Uterus (tissue), 4 donors: ENCODE measurements around the gene ZMIZ2. TPM values are rescaled to one million over a fixed set of nuclear protein-coding genes. Genes with fewer than 3 reads are reported as not detected.
A peak's percentile ranks its signal among the peaks of the same experiment; 100 is the strongest.

ENCODE experiments used
- DNase-seq, 2 donors: peaks; one replicate each; pipeline ENCODE4 v3.0.0-alpha.2; 2019 to 2020
- H3K27ac ChIP-seq, 2 donors: fragments of 200-600 bp; sonication (generic); 1 replicate in 1 of 2; 2 replicates in 1 of 2; pipeline ENCODE4 v1.5.1; 2016 to 2018
- H3K27me3 ChIP-seq, 2 donors: fragments of 200-600 bp; sonication (generic); one replicate each; pipeline ENCODE4 v1.5.1; 2018 to 2019; ENCODE audit warnings: control low read depth in 1 of 2
- H3K36me3 ChIP-seq, 2 donors: fragments of 200-600 bp; sonication (generic); one replicate each; pipeline ENCODE4 v1.5.1; 2019; ENCODE audit warnings: control low read depth in 1 of 2
- H3K4me1 ChIP-seq, 2 donors: fragments of 200-600 bp; sonication (generic); one replicate each; pipeline ENCODE4 v1.5.1; 2018 to 2019; ENCODE audit warnings: control low read depth in 1 of 2
- H3K4me3 ChIP-seq, 2 donors: fragments of 200-600 bp; sonication (generic); 1 replicate in 1 of 2; 2 replicates in 1 of 2; pipeline ENCODE4 v1.5.1; 2018 to 2019; ENCODE audit warnings: mild to moderate bottlenecking in 1 of 2
- H3K9me3 ChIP-seq, 2 donors: fragments of 200-600 bp; sonication (generic); one replicate each; pipeline ENCODE4 v1.5.1; 2019; ENCODE audit warnings: control low read depth in 1 of 2
- CTCF ChIP-seq, 4 experiments: fragments of 200-600 bp in 2 of 4; fragments of 450-650 bp in 2 of 4; sonication (generic) in 2 of 4; IDR thresholded peaks; one replicate each; pipeline ENCODE4 v1.5.1; 2016 to 2019; ENCODE audit warnings: antibody characterized with exemption in 4 of 4, mild to moderate bottlenecking in 2 of 4, moderate library complexity in 1 of 4
- POLR2A ChIP-seq, 2 donors: fragments of 450-650 bp; IDR thresholded peaks; one replicate each; pipeline ENCODE4 v1.6.1; 2016; ENCODE audit warnings: antibody characterized with exemption in 2 of 2, mild to moderate bottlenecking in 1 of 2, moderate library complexity in 1 of 2
- intact Hi-C: fragments of 100-400 bp; cut with DNase I; formaldehyde crosslinking; loops from one replicate; pipeline ENCODE4 v1.15.1; 2023; ENCODE audit warnings: low total_unique reads
- total RNA-seq, 4 donors: library from RNA; depleted of rRNA in 3 of 4; stranded (reverse); fragments of >200 nt in 3 of 4; gene quantifications; one replicate each; pipeline versions ENCODE4 v1.1.0 to v1.2.4, GENCODE V29; 2014 to 2023
- donor health status: DM: yes; HTN: yes; CAD: no.

Gene ZMIZ2
- total RNA-seq, 4 donors from 2014 or later: 2.8 to 97.0 (median 12.2) TPM

DNA sequence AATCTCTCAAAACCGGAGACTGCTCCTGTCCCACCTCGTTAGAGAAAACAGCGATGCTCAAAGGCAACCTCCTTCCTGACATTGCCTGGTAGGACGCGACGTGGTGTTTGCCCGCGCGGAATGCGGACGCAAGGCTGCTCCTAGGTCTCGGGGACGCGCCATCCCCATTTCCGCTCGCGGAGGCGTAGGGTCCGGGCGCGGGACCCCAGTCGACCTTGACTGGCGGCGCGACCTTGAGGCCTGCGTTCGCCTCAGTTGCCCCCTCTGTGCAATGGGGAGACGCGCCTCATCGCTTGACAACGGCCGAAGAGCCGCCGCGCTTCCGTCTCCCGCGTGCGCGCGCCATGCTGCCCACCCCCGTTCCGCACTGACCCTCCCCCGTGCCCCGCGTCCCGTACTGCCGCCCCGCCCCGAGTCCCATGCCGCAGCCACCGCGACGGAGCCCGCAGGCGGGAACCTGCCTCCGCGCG is 47.4 kb downstream of the ZMIZ2 start:
- H3K4me1 ChIP-seq: no peaks in the 10 kb centered on the region
- intact Hi-C loops: no loop called here

DNA sequence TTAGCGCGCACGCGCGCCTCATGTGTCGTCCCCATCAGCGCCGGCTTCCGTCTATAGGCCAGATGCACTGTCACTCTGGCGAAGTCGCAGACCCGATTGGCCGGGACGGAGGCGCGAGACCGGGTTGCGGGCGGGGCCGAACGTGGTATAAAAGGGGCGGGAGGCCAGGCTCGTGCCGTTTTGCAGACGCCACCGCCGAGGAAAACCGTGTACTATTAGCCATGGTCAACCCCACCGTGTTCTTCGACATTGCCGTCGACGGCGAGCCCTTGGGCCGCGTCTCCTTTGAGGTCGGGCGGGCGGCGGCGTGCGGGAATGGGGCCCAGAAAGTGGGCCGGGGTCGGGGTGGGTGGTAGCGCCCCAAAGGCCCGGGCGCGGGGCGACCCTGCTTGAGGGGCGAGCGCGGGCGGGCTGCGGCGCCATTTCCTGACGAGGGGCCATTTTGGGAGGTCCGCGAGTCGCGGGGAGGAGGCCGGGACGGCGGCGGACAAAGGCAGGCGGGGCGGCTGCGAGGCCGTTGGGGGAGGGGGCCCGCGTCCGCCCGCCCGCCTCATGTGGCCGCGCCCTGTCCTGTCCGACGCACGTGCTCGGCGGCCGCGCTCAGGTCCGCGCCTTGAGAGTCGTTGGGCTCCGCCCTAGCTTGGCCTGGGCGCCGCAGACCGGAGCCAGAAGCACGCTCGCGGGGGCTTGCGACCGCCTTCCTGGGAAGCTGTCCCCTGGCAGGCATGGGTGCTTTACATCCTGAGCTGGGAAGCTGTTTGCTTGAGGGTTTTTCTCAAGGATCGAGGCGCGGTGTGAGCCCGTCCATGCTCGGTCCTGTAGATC is 48.1 kb downstream of the ZMIZ2 start, which contains the start of gene PPIA:
TSS of gene PPIA (plus strand) at position 178 of the 825 bp plus-strand sequence. CDS start at position 222, 44 bp downstream.
- H3K27me3 ChIP-seq: no peaks in the 10 kb centered on the region
- H3K27ac ChIP-seq: peak within 1 kb of the TSS; percentile 96 to 99
- peak within 1 kb of the TSS; percentile 60 to 97 for H3K4me3 ChIP-seq
- peak; percentile 98 for DNase-seq
- H3K9me3 ChIP-seq: no peaks in the 10 kb centered on the region
- H3K4me1 ChIP-seq: no peaks in the 10 kb centered on the region
- H3K36me3 ChIP-seq: no peaks in the 10 kb centered on the region
- TF ChIP-seq POLR2A (IDR thresholded peaks at IDR 0.05) (peak; percentile 88 to 91), CTCF (IDR thresholded peaks at IDR 0.05) (peak in 1 of 4 experiments; percentile 11)
- intact Hi-C loops: no loop called here

More for the DNA sequence above, 47.4 kb downstream of the ZMIZ2 start:
- Histone ChIP-seq H3K36me3 (no peaks in the 10 kb centered on the region), H3K27ac (peak overlapping the region; percentile 96 to 99), H3K4me3 (peak overlapping the region; percentile 60 to 97), H3K9me3 (no peaks in the 10 kb centered on the region), H3K27me3 (no peaks in the 10 kb centered on the region)
- TF ChIP-seq CTCF (IDR thresholded peaks at IDR 0.05) (peak in 1 of 4 experiments; percentile 22), POLR2A (IDR thresholded peaks at IDR 0.05) (no peak)
- DNase-seq: no peak

- intact Hi-C loops: no loop called here
- H3K36me3 ChIP-seq: no peaks in the 10 kb centered on the region
- H3K9me3 ChIP-seq: no peaks in the 10 kb centered on the region
- TF ChIP-seq POLR2A (IDR thresholded peaks at IDR 0.05) (peak in 1 of 2 donors; percentile 56), CTCF (IDR thresholded peaks at IDR 0.05) (peak in 2 of 4 experiments; percentile 32 to 39)
- peak overlapping the region; percentile 96 to 99 for H3K27ac ChIP-seq
- H3K27me3 ChIP-seq: no peaks in the 10 kb centered on the region
- peak overlapping the region; percentile 60 to 97 for H3K4me3 ChIP-seq
- no peaks in the 10 kb centered on the region for H3K4me1 ChIP-seq
- peak; percentile 85 to 86 for DNase-seq
These were observed 48.9 kb downstream of the ZMIZ2 start for GRCh38 chr7:44797329-44798258.

DNA sequence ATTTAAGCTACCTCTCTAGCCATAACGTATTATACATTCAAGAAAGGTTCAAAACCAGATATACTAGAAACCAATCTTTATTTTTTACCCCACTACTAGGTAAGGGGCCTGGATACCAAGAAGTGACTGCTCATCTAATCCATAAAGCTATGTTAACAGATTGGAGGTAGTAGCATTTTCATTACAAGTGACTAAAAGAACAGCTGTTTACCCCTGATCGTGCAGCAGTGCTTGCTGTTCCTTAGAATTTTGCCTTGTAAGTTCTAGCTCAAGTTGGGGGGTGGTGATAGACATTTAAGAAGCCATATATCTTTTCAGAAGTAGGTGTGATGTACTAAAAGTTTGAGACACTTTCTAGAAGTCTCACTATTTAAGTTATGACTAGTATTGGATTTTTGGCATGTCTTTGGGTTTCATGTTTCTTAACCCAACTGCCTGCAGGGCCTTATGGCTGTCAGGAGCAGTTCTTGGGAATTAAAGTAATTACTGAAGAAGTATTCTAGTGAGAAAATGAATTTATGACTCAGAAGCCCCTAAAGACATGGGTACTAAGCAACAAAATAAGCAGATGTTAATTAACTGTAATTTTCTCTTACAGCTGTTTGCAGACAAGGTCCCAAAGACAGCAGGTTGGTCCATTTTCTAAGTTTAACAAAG is 50.1 kb downstream of the ZMIZ2 start:
- Histone ChIP-seq H3K27ac (peak overlapping the region; percentile 96 to 99), H3K4me1 (no peaks in the 10 kb centered on the region), H3K36me3 (no peaks in the 10 kb centered on the region), H3K4me3 (peak overlapping the region in 1 of 2 donors; percentile 97), H3K27me3 (no peaks in the 10 kb centered on the region), H3K9me3 (no peaks in the 10 kb centered on the region)
- intact Hi-C loops: no loop called here
- no peak for DNase-seq
- no peak for TF ChIP-seq CTCF (IDR thresholded peaks at IDR 0.05)
- no peak for TF ChIP-seq POLR2A (IDR thresholded peaks at IDR 0.05)
